GM19372 (cell line): ENCODE results near the gene PCBD2.
"Not testable (repeated sequence)": the region's sequence is repeated elsewhere in the genome, so short reads cannot be mapped to it uniquely, and the experiment has no call there.

Source experiments
- ATAC-seq: cut with Tn5 transposase; IDR thresholded peaks from one replicate; pipeline ENCODE4 v1.9.1; 2021; ENCODE audit warnings: mild to moderate bottlenecking, low read depth, moderate library complexity; ENCODE audit not compliant: unreplicated experiment

PCBD2 gene

GRCh38 chr5:134997015-134997414, 92.1 kb downstream of the PCBD2 start:
- no peak for ATAC-seq

- not testable (repeated sequence) for ATAC-seq
These were observed 93.1 kb downstream of the PCBD2 start for GRCh38 chr5:134998068-134998467.

- ATAC-seq, result no peak
These were observed 99.4 kb downstream of the PCBD2 start for GRCh38 chr5:135004376-135004775.

GRCh38 chr5:135005076-135005475, 100.1 kb downstream of the PCBD2 start:
- no peak for ATAC-seq

- ATAC-seq, result no peak
These were observed 102.4 kb downstream of the PCBD2 start for GRCh38 chr5:135007305-135007704.

GRCh38 chr5:135007749-135008363, 102.9 kb downstream of the PCBD2 start:
- ATAC-seq, result no peak

- ATAC-seq, result no peak
These were observed 103.6 kb downstream of the PCBD2 start for GRCh38 chr5:135008556-135008955.

- no peak for ATAC-seq
These were observed 104.2 kb downstream of the PCBD2 start for GRCh38 chr5:135008981-135009735.

GRCh38 chr5:135009736-135010501, 105.0 kb downstream of the PCBD2 start:
- ATAC-seq, result no peak

- ATAC-seq, result no peak
These were observed 105.8 kb downstream of the PCBD2 start for GRCh38 chr5:135010502-135011354.

GRCh38 chr5:135011355-135012032, 106.6 kb downstream of the PCBD2 start:
- ATAC-seq, result no peak

GRCh38 chr5:135012033-135012588, 107.2 kb downstream of the PCBD2 start:
- ATAC-seq, result no peak
